ENCODE data around the gene OR5K1. TPM values are rescaled to one million over a fixed set of nuclear protein-coding genes. Genes with fewer than 3 reads are reported as not detected.

The OR5K1 gene
- total RNA-seq (2021) (not detected in 2 replicates), Bru-seq, nascent RNA (not detected), BruChase-seq, experiment 1, labeled RNA remaining after a 2-hour chase (not detected), BruChase-seq, experiment 2, labeled RNA remaining after a 6-hour chase (not detected)
- long read RNA-seq: 0 reads

DNA sequence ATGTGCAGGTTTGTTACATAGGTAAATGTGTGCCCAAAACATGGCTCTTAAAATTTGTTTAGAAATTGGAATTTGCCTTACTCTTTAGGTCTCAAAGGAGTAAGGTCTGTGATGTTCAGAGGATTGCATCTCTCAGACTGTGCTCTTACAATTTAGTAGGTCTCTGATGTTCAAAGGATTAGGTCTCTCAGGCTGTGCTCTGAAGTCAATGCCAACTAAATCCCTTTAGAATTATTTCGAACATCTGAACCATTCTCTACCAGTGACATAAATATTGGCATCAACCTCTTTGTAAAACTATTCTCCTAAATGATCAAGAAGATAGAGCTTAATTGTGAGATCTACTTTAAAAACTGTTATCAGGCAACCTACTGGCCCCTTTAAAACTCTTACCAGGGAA is at the start of gene OR5K1:
TSS of gene OR5K1 (plus strand) at position 301 of the 400 bp plus-strand sequence. CDS start 6,376 bp downstream, outside the sequence.
- H3K9me3 ChIP-seq (ENCODE audit: low read depth, low read length, poor library complexity, severe bottlenecking): no peaks in the 10 kb centered on the region
- no peak for DNase-seq (ENCODE audit: low spot score)
- H3K27me3 ChIP-seq (replicated peaks; ENCODE audit: insufficient read depth, low read depth, low read length, poor library complexity): no peaks in the 10 kb centered on the region
- intact Hi-C loops (cut with micrococcal nuclease; ENCODE audit: unreplicated experiment): no loop called here
- TF ChIP-seq, protein P1, sequence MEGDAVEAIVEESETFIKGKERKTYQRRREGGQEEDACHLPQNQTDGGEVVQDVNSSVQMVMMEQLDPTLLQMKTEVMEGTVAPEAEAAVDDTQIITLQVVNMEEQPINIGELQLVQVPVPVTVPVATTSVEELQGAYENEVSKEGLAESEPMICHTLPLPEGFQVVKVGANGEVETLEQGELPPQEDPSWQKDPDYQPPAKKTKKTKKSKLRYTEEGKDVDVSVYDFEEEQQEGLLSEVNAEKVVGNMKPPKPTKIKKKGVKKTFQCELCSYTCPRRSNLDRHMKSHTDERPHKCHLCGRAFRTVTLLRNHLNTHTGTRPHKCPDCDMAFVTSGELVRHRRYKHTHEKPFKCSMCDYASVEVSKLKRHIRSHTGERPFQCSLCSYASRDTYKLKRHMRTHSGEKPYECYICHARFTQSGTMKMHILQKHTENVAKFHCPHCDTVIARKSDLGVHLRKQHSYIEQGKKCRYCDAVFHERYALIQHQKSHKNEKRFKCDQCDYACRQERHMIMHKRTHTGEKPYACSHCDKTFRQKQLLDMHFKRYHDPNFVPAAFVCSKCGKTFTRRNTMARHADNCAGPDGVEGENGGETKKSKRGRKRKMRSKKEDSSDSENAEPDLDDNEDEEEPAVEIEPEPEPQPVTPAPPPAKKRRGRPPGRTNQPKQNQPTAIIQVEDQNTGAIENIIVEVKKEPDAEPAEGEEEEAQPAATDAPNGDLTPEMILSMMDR (conservative IDR thresholded peaks at IDR 0.05; ENCODE audit: low read depth, low read length): no peak
- no peak for TF ChIP-seq EZH2 (IDR thresholded peaks at IDR 0.05; ENCODE audit: borderline replicate concordance, low read depth, low read length, poor library complexity, severe bottlenecking)
- H3K4me1 ChIP-seq (ENCODE audit: insufficient read depth, low read length, poor library complexity, severe bottlenecking): no peaks in the 10 kb centered on the region
- no peaks in the 10 kb centered on the region for H3K36me3 ChIP-seq (ENCODE audit: insufficient read depth, low read length, poor library complexity, severe bottlenecking)
- H3K27ac ChIP-seq (ENCODE audit: low read depth, low read length, poor library complexity, severe bottlenecking): no peak within 1 kb of the TSS
- CTCF ChIA-PET: interaction anchor here (0.6 kb wide), 1 partner anchor 9 kb away, joined by 3 read pairs; no protein-coding TSS in a partner anchor
- BruUV-seq (replicated peaks): no TSS peak
- POLR2A ChIA-PET (ENCODE audit: low non-redundant PET): no interaction called here
- no peak within 1 kb of the TSS for H3K4me3 ChIP-seq (ENCODE audit: low read depth, low read length, poor library complexity, severe bottlenecking)

DNA sequence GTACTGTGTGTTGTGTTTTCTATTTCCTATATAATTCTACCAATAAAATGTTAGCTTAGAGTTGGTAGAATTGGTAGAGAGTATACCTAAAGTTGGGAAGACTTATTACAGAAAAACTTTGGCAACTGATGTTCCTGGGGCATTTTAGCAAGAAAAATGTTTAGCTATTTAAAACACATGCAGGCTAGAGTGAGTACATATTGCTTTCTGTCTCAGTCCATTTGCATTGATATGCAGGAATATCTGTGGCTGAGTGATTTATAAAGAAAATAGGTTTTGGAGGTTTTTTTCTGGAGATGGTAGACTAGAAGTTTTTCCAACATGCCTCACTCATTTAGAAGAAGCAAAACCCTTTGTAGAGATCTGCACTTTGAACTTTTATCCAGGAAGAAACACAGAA is 30.4 kb upstream of the OR5K1 start:
- intact Hi-C loops (cut with micrococcal nuclease; ENCODE audit: unreplicated experiment): no loop called here
- POLR2A ChIA-PET (ENCODE audit: low non-redundant PET): no interaction called here
- TF ChIP-seq EZH2 (IDR thresholded peaks at IDR 0.05; ENCODE audit: borderline replicate concordance, low read depth, low read length, poor library complexity, severe bottlenecking): no peak

GRCh38 chr3:98433764-98434163 is 29.2 kb upstream of the OR5K1 start:
- no peak for DNase-seq (ENCODE audit: low spot score)
- Histone ChIP-seq H3K27ac (ENCODE audit: low read depth, low read length, poor library complexity, severe bottlenecking) (no peak overlapping the region), H3K27me3 (replicated peaks; ENCODE audit: insufficient read depth, low read depth, low read length, poor library complexity) (no peaks in the 10 kb centered on the region), H3K4me1 (ENCODE audit: insufficient read depth, low read length, poor library complexity, severe bottlenecking) (no peaks in the 10 kb centered on the region), H3K9me3 (ENCODE audit: low read depth, low read length, poor library complexity, severe bottlenecking) (peaks cover 9% of the 10 kb centered on the region), H3K36me3 (ENCODE audit: insufficient read depth, low read length, poor library complexity, severe bottlenecking) (no peaks in the 10 kb centered on the region), H3K4me3 (ENCODE audit: low read depth, low read length, poor library complexity, severe bottlenecking) (no peak overlapping the region)
- ChIA-PET CTCF (no interaction called here), POLR2A (ENCODE audit: low non-redundant PET) (no interaction called here)
- TF ChIP-seq, protein P1 (conservative IDR thresholded peaks at IDR 0.05; ENCODE audit: low read depth, low read length): no peak
- no peak for TF ChIP-seq EZH2 (IDR thresholded peaks at IDR 0.05; ENCODE audit: borderline replicate concordance, low read depth, low read length, poor library complexity, severe bottlenecking)
- no TSS peak for BruUV-seq (replicated peaks)
- intact Hi-C loops (cut with micrococcal nuclease; ENCODE audit: unreplicated experiment): no loop called here

More for the DNA sequence above, 30.4 kb upstream of the OR5K1 start:
- Histone ChIP-seq H3K27ac (ENCODE audit: low read depth, low read length, poor library complexity, severe bottlenecking) (no peak overlapping the region), H3K9me3 (ENCODE audit: low read depth, low read length, poor library complexity, severe bottlenecking) (peaks cover 9% of the 10 kb centered on the region), H3K27me3 (replicated peaks; ENCODE audit: insufficient read depth, low read depth, low read length, poor library complexity) (no peaks in the 10 kb centered on the region), H3K36me3 (ENCODE audit: insufficient read depth, low read length, poor library complexity, severe bottlenecking) (no peaks in the 10 kb centered on the region), H3K4me3 (ENCODE audit: low read depth, low read length, poor library complexity, severe bottlenecking) (no peak overlapping the region), H3K4me1 (ENCODE audit: insufficient read depth, low read length, poor library complexity, severe bottlenecking) (no peaks in the 10 kb centered on the region)
- CTCF ChIA-PET: no interaction called here
- no peak for DNase-seq (ENCODE audit: low spot score)
- no TSS peak for BruUV-seq (replicated peaks)

DNA sequence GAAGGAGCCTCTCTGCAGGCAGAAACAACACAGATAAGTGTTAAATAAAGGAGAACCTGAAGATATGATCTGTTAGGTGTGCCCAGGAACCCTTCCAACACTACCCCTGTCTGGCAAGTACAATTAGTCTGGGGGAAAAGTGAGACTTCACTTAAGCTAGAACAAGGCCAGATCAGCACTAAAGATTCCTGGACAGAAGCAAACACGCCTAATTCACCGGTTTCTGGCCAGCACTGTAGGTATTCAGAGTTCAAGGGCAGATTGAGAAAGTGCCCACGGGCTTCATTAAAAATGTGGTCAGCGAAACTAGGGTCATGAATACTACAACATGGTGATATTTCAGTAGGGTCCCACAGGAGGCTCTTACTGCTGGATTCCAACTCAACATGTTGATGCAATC is 28.6 kb upstream of the OR5K1 start:
- POLR2A ChIA-PET (ENCODE audit: low non-redundant PET): no interaction called here
- CTCF ChIA-PET: no interaction called here
- DNase-seq (ENCODE audit: low spot score): no peak
- H3K4me1 ChIP-seq (ENCODE audit: insufficient read depth, low read length, poor library complexity, severe bottlenecking): no peaks in the 10 kb centered on the region
- BruUV-seq (replicated peaks): no TSS peak
- H3K4me3 ChIP-seq (ENCODE audit: low read depth, low read length, poor library complexity, severe bottlenecking): no peak overlapping the region
- intact Hi-C loops (cut with micrococcal nuclease; ENCODE audit: unreplicated experiment): no loop called here
- no peaks in the 10 kb centered on the region for H3K36me3 ChIP-seq (ENCODE audit: insufficient read depth, low read length, poor library complexity, severe bottlenecking)
- no peaks in the 10 kb centered on the region for H3K27me3 ChIP-seq (replicated peaks; ENCODE audit: insufficient read depth, low read depth, low read length, poor library complexity)
- H3K27ac ChIP-seq (ENCODE audit: low read depth, low read length, poor library complexity, severe bottlenecking): no peak overlapping the region
- peaks cover 4% of the 10 kb centered on the region for H3K9me3 ChIP-seq (ENCODE audit: low read depth, low read length, poor library complexity, severe bottlenecking)
- TF ChIP-seq EZH2 (IDR thresholded peaks at IDR 0.05; ENCODE audit: borderline replicate concordance, low read depth, low read length, poor library complexity, severe bottlenecking): no peak
- TF ChIP-seq, protein P1 (conservative IDR thresholded peaks at IDR 0.05; ENCODE audit: low read depth, low read length): no peak

Measured in A673 (cell line).